ENCODE data around the gene CMYA5.

CMYA5 gene

GRCh38 chr5:79842006-79842881 lies 152.6 kb downstream of the CMYA5 start:
- Histone ChIP-seq H3K4me2 (ENCODE audit: low read length) (no peak overlapping the region), H3K9me3 (replicated peaks; ENCODE audit: low read length) (no peaks in the 10 kb centered on the region), H3K9ac (ENCODE audit: low read depth, low read length) (no peak overlapping the region), H3K4me3 (ENCODE audit: low read length) (no peak overlapping the region), H3K27me3 (ENCODE audit: control insufficient read depth, insufficient read depth, low read length) (no peaks in the 10 kb centered on the region), H3K4me1 (ENCODE audit: control insufficient read depth, insufficient read depth, low read length) (peaks cover 15% of the 10 kb centered on the region), H3K36me3 (ENCODE audit: insufficient read depth, low read length) (no peaks in the 10 kb centered on the region)

GRCh38 chr5:79842991-79843390 lies 153.4 kb downstream of the CMYA5 start:
- H3K4me2 ChIP-seq (ENCODE audit: low read length), result no peak overlapping the region
- H3K36me3 ChIP-seq (ENCODE audit: insufficient read depth, low read length), result no peaks in the 10 kb centered on the region
- H3K27me3 ChIP-seq (ENCODE audit: control insufficient read depth, insufficient read depth, low read length), result no peaks in the 10 kb centered on the region
- no peak overlapping the region for H3K9ac ChIP-seq (ENCODE audit: low read depth, low read length)
- H3K4me1 ChIP-seq (ENCODE audit: control insufficient read depth, insufficient read depth, low read length), result peaks cover 15% of the 10 kb centered on the region
- no peaks in the 10 kb centered on the region for H3K9me3 ChIP-seq (replicated peaks; ENCODE audit: low read length)
- no peak overlapping the region for H3K4me3 ChIP-seq (ENCODE audit: low read length)

- H3K4me3 ChIP-seq (ENCODE audit: low read length), result no peak overlapping the region
- no peak overlapping the region for H3K4me2 ChIP-seq (ENCODE audit: low read length)
- H3K9ac ChIP-seq (ENCODE audit: low read depth, low read length), result no peak overlapping the region
- no peaks in the 10 kb centered on the region for H3K9me3 ChIP-seq (replicated peaks; ENCODE audit: low read length)
- H3K36me3 ChIP-seq (ENCODE audit: insufficient read depth, low read length), result no peaks in the 10 kb centered on the region
- no peaks in the 10 kb centered on the region for H3K27me3 ChIP-seq (ENCODE audit: control insufficient read depth, insufficient read depth, low read length)
- peaks cover 15% of the 10 kb centered on the region for H3K4me1 ChIP-seq (ENCODE audit: control insufficient read depth, insufficient read depth, low read length)
Measured at GRCh38 chr5:79843450-79844388, 154.1 kb downstream of the CMYA5 start.

DNA sequence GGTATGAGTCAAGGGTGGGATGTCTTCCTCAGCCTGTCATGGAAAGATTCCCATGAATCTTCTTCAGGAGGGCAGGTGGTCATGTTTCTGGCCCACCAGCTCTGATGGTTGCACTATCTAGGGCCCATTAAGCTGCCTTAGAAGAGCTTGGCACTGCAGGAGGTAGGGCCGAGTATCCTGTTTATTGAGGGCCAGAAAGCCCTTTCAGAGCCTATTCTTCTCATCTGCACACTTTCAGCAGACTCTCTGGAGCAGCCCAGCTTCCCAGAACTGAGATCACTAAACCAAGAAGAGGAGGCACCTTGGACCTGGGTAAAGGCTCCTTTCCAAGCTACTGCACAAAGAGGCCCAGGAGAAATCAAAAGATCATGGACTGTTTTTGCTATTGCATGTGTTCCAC lies 154.9 kb downstream of the CMYA5 start:
- no peaks in the 10 kb centered on the region for H3K9me3 ChIP-seq (replicated peaks; ENCODE audit: low read length)
- no peak overlapping the region for H3K9ac ChIP-seq (ENCODE audit: low read depth, low read length)
- no peaks in the 10 kb centered on the region for H3K27me3 ChIP-seq (ENCODE audit: control insufficient read depth, insufficient read depth, low read length)
- H3K4me2 ChIP-seq (ENCODE audit: low read length), result no peak overlapping the region
- no peaks in the 10 kb centered on the region for H3K36me3 ChIP-seq (ENCODE audit: insufficient read depth, low read length)
- H3K4me3 ChIP-seq (ENCODE audit: low read length), result no peak overlapping the region
- H3K4me1 ChIP-seq (ENCODE audit: control insufficient read depth, insufficient read depth, low read length), result peaks cover 15% of the 10 kb centered on the region

DNA sequence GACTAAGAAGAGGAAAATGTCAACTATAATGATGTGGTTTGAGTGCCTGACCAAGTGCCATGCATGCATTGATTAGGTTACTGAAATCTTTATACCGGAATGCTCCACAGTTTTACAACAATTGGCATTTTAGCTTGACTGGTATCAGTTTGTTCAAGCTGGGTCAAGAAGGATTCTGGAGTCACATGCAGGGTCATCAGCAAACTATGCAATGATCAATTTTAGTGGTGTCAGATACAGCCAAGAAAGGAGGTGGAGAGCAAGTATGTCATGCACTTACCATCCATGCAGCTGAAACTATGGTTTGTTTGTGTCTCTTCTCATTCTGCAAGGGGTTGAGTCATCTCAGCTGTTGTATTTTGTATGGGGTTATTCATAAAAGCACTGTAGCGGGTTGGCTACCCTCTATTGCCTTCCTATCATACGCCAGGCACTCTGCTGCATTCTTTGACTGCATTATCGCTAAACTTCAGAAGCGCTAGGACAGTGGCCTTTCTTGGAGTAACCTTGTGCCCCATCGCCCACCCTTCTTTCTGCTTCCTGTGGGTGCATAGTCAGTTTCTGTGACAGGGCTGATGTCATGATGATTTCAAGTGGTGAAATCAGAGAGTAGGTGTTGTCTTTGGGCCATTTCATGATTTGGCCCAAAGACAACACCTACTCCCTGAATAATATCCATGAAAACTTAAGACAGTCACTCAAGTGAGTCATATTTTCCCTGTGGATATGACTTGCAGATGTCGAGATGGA lies 156.0 kb downstream of the CMYA5 start:
- Histone ChIP-seq H3K4me3 (ENCODE audit: low read length) (peak overlapping the region; percentile 12), H3K4me2 (ENCODE audit: low read length) (peak overlapping the region; percentile 50), H3K27me3 (ENCODE audit: control insufficient read depth, insufficient read depth, low read length) (peaks cover 4% of the 10 kb centered on the region), H3K36me3 (ENCODE audit: insufficient read depth, low read length) (no peaks in the 10 kb centered on the region), H3K4me1 (ENCODE audit: control insufficient read depth, insufficient read depth, low read length) (peaks cover 15% of the 10 kb centered on the region), H3K9me3 (replicated peaks; ENCODE audit: low read length) (no peaks in the 10 kb centered on the region), H3K9ac (ENCODE audit: low read depth, low read length) (no peak overlapping the region)

DNA sequence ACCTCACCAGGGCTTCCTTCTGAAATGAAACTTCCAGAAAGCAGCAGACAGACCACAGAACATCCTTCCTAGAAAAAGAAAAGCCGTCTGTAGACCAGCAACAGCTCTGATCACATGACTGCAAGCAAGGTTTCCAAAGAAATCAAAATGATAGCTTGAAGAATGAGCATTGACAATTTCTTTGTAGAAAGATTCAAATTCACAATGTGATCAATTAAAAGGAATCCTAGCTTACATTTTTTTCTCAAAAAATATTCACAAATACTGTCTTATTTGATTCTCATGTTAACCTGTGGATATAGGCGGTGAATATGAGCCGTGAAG lies 156.5 kb downstream of the CMYA5 start:
- no peak overlapping the region for H3K4me3 ChIP-seq (ENCODE audit: low read length)
- H3K4me1 ChIP-seq (ENCODE audit: control insufficient read depth, insufficient read depth, low read length), result peaks cover 15% of the 10 kb centered on the region
- H3K9ac ChIP-seq (ENCODE audit: low read depth, low read length), result no peak overlapping the region
- peak overlapping the region; percentile 50 for H3K4me2 ChIP-seq (ENCODE audit: low read length)
- H3K27me3 ChIP-seq (ENCODE audit: control insufficient read depth, insufficient read depth, low read length), result peaks cover 9% of the 10 kb centered on the region
- no peaks in the 10 kb centered on the region for H3K36me3 ChIP-seq (ENCODE audit: insufficient read depth, low read length)
- no peaks in the 10 kb centered on the region for H3K9me3 ChIP-seq (replicated peaks; ENCODE audit: low read length)

DNA sequence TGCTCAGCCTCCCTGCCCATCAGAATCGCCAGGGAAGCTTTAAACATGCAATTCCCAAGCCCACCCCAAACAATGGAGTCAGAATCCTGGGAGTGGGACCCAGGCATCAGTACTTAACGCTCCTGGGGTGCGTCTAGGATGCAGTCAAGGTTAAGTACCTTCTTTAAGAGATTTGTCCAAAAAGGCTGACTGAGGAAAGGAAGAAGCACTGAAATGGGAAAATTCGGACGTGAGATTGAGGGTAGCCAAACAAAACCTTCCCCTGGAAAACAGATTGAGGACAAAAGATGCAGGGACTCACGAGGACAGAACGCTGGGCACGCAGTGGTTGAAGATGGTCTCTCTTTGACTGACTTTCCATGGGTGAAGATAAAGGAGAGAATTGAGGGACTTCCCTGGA lies 157.9 kb downstream of the CMYA5 start:
- Histone ChIP-seq H3K4me3 (ENCODE audit: low read length) (no peak overlapping the region), H3K36me3 (ENCODE audit: insufficient read depth, low read length) (no peaks in the 10 kb centered on the region), H3K9me3 (replicated peaks; ENCODE audit: low read length) (no peaks in the 10 kb centered on the region), H3K4me1 (ENCODE audit: control insufficient read depth, insufficient read depth, low read length) (peaks cover 15% of the 10 kb centered on the region), H3K4me2 (ENCODE audit: low read length) (no peak overlapping the region), H3K27me3 (ENCODE audit: control insufficient read depth, insufficient read depth, low read length) (peaks cover 9% of the 10 kb centered on the region), H3K9ac (ENCODE audit: low read depth, low read length) (no peak overlapping the region)

GRCh38 chr5:79849061-79849460 lies 159.4 kb downstream of the CMYA5 start:
- no peaks in the 10 kb centered on the region for H3K9me3 ChIP-seq (replicated peaks; ENCODE audit: low read length)
- H3K4me1 ChIP-seq (ENCODE audit: control insufficient read depth, insufficient read depth, low read length), result peaks cover 15% of the 10 kb centered on the region
- H3K9ac ChIP-seq (ENCODE audit: low read depth, low read length), result no peak overlapping the region
- no peak overlapping the region for H3K4me3 ChIP-seq (ENCODE audit: low read length)
- H3K4me2 ChIP-seq (ENCODE audit: low read length), result no peak overlapping the region
- H3K36me3 ChIP-seq (ENCODE audit: insufficient read depth, low read length), result no peaks in the 10 kb centered on the region
- H3K27me3 ChIP-seq (ENCODE audit: control insufficient read depth, insufficient read depth, low read length), result peaks cover 17% of the 10 kb centered on the region

Small RNA genes lying within 50 kb of the gene (small RNA-seq; reads per million reads assigned to genes)
- 0.21 reads per million for gene AC008496.1

Measured in skeletal muscle satellite cell (primary cell).